Panc1 (cell line): ENCODE results near the gene MDFI. TPM values are rescaled to one million over a fixed set of nuclear protein-coding genes. Genes with fewer than 3 reads are reported as not detected.
A peak's percentile ranks its signal among the peaks of the same experiment; 100 is the strongest.

Source experiments
- ATAC-seq: fragments of 200-7000 bp; cut with Tn5 transposase; 2 replicates; pipeline ENCODE4 v1.9.1; 2020; ENCODE audit warnings: mild to moderate bottlenecking, moderate library complexity
- BruUV-seq: library from RNA; stranded (reverse); fragments of 400-500 nt; replicated peaks from 2 replicates; lab custom pipeline; 2021; lab: Mats Ljungman, UMichigan
- CTCF ChIA-PET: fragments of 300-600 bp; sonication (Branson Sonifier 250); formaldehyde crosslinking; loops from one replicate; lab custom pipeline; 2022; ENCODE audit warnings: antibody characterized with exemption; lab: Charles Lee
- POLR2A ChIA-PET: fragments of 300-600 bp; sonication (Branson Sonifier 250); formaldehyde crosslinking; loops from one replicate; lab custom pipeline; 2022; ENCODE audit warnings: antibody characterized with exemption; lab: Charles Lee
- DNase-seq: peaks from one replicate; pipeline ENCODE4 v3.0.0-alpha.2; 2010; ENCODE audit warnings: low read depth, low spot score
- H3K27ac ChIP-seq: 2 replicates; pipeline ENCODE4 v1.5.1; 2011; ENCODE audit warnings: mild to moderate bottlenecking, low read length, inconsistent platforms
- H3K27me3 ChIP-seq: fragments of 200-500 bp; sonication (Bioruptor generic); 2 replicates; pipeline ENCODE4 v1.6.0; 2014; ENCODE audit warnings: low read length, inconsistent platforms; ENCODE audit not compliant: control insufficient read depth, insufficient read depth
- H3K36me3 ChIP-seq: fragments of 200-500 bp; sonication (Bioruptor generic); 2 replicates; pipeline ENCODE4 v1.5.1; 2014; ENCODE audit warnings: inconsistent platforms, mild to moderate bottlenecking, low read length, moderate library complexity; ENCODE audit not compliant: control insufficient read depth, insufficient read depth
- H3K4me1 ChIP-seq: 2 replicates; pipeline ENCODE4 v1.5.1; 2011; ENCODE audit warnings: inconsistent platforms, mild to moderate bottlenecking, low read length, moderate library complexity; ENCODE audit not compliant: control insufficient read depth, insufficient read depth
- H3K4me3 ChIP-seq, 2 experiments: 2 replicates each; pipeline ENCODE4 v1.5.1; 2011 to 2012; ENCODE audit warnings: low read depth in 2 of 2, low read length in 2 of 2, mild to moderate bottlenecking in 2 of 2, inconsistent platforms in 1 of 2, moderate library complexity in 1 of 2
- H3K9me3 ChIP-seq: fragments of 200-500 bp; sonication (Bioruptor generic); 2 replicates; pipeline ENCODE4 v1.5.1; 2014; ENCODE audit warnings: low read depth, mild to moderate bottlenecking, inconsistent platforms, low read length, moderate library complexity; ENCODE audit not compliant: control insufficient read depth, insufficient read depth
- POLR2AphosphoS5 ChIP-seq: IDR thresholded peaks from 2 replicates; pipeline ENCODE4 v1.6.1; 2012; ENCODE audit warnings: mild to moderate bottlenecking, low read depth, low read length, moderate library complexity
- SIN3A ChIP-seq: IDR thresholded peaks from 2 replicates; pipeline ENCODE4 v1.6.1; 2012; ENCODE audit warnings: low read depth, mild to moderate bottlenecking, low read length, moderate library complexity, borderline replicate concordance; ENCODE audit not compliant: insufficient read depth
- TCF7L2 ChIP-seq: IDR thresholded peaks from 2 replicates; pipeline ENCODE4 v1.6.1; 2011; ENCODE audit warnings: mild to moderate bottlenecking, low read depth, low read length, inconsistent platforms
- in situ Hi-C: cut with HindIII; loops from 2 replicates; pipeline ENCODE4 v1.10.0; 2016; ENCODE audit warnings: low sequenced_read_pairs, low pct_unique_long_range_greater_than_20kb
- intact Hi-C: fragments of 100-400 bp; cut with micrococcal nuclease; formaldehyde crosslinking; loops from one replicate; pipeline ENCODE4 v1.10.0; 2022; ENCODE audit not compliant: unreplicated experiment
- total RNA-seq: library from RNA; stranded (reverse); gene quantifications from one replicate; pipeline ENCODE4 v1.2.1, GENCODE V29; 2021; ENCODE audit not compliant: unreplicated experiment
- TF ChIP-seq, protein P1 (sequence below): fragments of 450-650 bp; IDR thresholded peaks from 2 replicates; pipeline ENCODE4 v1.5.1; 2017; ENCODE audit warnings: mild to moderate bottlenecking
- TF ChIP-seq, protein P2 (sequence below), 2 experiments: IDR thresholded peaks; 2 replicates each; pipeline ENCODE4 v1.6.1; 2011 to 2012; ENCODE audit warnings: low read depth in 2 of 2, control low read depth in 1 of 2, low read length in 1 of 2, mild to moderate bottlenecking in 1 of 2, moderate library complexity in 1 of 2; ENCODE audit not compliant: insufficient read depth in 1 of 2

Gene MDFI
- total RNA-seq, 1 experiment from 2014 or later: 0.54 TPM

DNA sequence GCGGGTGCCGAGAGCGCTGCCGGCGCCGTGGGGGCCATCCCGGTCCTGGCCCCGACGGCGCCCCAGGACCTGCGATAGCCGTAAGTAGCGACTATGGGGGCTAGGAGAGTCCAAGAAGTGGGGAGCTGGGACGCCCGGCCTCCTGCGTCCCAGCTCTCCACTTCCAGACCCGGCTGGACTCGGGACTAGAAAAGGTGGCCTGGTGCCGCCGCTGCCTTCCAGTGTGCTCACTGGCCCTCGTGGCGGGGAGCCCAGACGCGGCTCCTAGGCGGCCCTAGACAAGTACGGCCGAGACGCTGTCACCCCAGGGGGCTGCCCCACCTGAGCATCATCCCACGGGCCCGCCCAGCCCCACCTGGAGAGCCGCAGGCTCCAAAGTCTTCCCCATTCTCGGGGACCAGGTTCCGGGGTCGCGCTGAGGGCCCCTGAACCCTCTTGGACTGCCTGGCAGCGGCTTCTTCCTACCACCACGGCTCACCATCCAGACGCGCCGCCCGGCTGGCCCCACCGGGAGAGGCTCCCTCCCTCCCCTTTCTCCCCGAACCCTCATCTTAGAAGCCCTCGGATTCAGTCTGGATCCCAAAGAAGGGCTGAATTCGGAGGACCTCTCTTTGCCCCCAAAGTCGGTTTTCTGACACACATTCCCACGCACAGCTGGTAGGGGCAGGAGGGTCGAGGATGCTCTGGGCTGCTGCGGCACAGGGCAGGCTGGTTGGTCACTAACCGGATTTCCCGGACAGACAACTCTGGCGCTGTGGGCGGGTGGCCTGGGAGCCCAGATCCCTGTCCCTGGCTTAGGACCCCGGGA, 870 bp upstream of the MDFI start:
- intact Hi-C loops (no loop called here), in situ Hi-C loops (no loop called here)
- TF ChIP-seq POLR2AphosphoS5 (no peak), SIN3A (no peak), TCF7L2 (no peak)
- TF ChIP-seq, protein P1, sequence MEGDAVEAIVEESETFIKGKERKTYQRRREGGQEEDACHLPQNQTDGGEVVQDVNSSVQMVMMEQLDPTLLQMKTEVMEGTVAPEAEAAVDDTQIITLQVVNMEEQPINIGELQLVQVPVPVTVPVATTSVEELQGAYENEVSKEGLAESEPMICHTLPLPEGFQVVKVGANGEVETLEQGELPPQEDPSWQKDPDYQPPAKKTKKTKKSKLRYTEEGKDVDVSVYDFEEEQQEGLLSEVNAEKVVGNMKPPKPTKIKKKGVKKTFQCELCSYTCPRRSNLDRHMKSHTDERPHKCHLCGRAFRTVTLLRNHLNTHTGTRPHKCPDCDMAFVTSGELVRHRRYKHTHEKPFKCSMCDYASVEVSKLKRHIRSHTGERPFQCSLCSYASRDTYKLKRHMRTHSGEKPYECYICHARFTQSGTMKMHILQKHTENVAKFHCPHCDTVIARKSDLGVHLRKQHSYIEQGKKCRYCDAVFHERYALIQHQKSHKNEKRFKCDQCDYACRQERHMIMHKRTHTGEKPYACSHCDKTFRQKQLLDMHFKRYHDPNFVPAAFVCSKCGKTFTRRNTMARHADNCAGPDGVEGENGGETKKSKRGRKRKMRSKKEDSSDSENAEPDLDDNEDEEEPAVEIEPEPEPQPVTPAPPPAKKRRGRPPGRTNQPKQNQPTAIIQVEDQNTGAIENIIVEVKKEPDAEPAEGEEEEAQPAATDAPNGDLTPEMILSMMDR: no peak
- TF ChIP-seq, protein P2, sequence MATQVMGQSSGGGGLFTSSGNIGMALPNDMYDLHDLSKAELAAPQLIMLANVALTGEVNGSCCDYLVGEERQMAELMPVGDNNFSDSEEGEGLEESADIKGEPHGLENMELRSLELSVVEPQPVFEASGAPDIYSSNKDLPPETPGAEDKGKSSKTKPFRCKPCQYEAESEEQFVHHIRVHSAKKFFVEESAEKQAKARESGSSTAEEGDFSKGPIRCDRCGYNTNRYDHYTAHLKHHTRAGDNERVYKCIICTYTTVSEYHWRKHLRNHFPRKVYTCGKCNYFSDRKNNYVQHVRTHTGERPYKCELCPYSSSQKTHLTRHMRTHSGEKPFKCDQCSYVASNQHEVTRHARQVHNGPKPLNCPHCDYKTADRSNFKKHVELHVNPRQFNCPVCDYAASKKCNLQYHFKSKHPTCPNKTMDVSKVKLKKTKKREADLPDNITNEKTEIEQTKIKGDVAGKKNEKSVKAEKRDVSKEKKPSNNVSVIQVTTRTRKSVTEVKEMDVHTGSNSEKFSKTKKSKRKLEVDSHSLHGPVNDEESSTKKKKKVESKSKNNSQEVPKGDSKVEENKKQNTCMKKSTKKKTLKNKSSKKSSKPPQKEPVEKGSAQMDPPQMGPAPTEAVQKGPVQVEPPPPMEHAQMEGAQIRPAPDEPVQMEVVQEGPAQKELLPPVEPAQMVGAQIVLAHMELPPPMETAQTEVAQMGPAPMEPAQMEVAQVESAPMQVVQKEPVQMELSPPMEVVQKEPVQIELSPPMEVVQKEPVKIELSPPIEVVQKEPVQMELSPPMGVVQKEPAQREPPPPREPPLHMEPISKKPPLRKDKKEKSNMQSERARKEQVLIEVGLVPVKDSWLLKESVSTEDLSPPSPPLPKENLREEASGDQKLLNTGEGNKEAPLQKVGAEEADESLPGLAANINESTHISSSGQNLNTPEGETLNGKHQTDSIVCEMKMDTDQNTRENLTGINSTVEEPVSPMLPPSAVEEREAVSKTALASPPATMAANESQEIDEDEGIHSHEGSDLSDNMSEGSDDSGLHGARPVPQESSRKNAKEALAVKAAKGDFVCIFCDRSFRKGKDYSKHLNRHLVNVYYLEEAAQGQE (IDR thresholded peaks at IDR 0.05; ENCODE audit: insufficient read depth in 1 of 2, low read depth in 2 of 2, low read length in 1 of 2): no peak
- ATAC-seq (peak; percentile 54), DNase-seq (no peak)
- Histone ChIP-seq H3K27me3 (no peaks in the 10 kb centered on the region; the same call in none of the 2 replicates), H3K4me3 (peak overlapping the region; percentile 8 to 33; a peak in 2 of 4 replicates), H3K36me3 (peaks cover 3% of the 10 kb centered on the region; the same call in 1 of the 2 replicates), H3K4me1 (no peaks in the 10 kb centered on the region), H3K9me3 (no peaks in the 10 kb centered on the region), H3K27ac (no peak overlapping the region)
- POLR2A ChIA-PET: no interaction called here
- CTCF ChIA-PET: no interaction called here
- BruUV-seq: no TSS peak

DNA sequence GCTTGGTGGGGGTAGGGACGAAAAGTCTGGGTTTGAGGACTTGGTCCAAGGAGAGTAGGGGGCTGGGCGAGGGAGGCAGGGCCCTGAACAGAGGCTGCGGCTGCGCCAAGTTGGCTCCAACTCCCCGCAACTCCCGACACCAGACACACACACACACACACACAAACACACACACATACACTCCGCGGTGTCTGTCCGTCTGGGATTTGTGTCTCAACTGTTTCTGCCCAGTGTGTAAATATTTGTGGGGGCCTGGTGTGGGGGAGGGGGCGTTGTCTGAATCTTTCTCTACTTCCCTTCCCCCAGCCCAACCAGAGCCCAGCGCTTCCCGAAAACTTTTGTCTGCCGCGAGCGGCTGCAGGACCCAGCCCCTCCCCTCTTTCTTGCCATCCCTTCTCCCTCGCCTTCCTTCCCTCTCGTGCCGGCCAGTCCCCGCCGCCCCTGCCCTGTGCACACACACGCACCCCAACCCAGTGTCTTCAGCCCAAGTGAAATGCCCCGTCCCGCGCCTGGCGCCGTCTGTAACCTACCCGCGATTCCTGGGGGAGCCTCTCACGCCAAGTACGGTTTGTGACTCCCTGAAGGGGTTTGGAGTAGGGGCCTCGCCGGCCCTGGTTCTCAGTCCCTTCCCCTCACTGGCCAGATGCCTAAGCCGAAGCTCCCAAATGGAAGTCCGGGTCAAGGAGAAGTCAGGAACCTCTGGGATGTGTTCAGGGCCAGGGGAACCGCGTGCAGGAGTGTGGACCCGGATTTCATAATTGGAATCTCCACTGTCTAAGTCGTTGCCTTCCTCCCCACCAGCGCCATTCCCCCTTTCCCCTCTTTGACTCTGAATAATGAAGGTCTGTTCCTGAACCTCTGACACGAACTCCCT, 904 bp downstream of the MDFI start:
- H3K36me3 ChIP-seq: peaks cover 3% of the 10 kb centered on the region; the same call in 1 of the 2 replicates
- no peaks in the 10 kb centered on the region; the same call in none of the 2 replicates for H3K27me3 ChIP-seq
- no peak overlapping the region for H3K27ac ChIP-seq
- POLR2A ChIA-PET: no interaction called here
- in situ Hi-C loops (no loop called here), intact Hi-C loops (no loop called here)
- no TSS peak for BruUV-seq
- no peak for ATAC-seq
- no peak for TF ChIP-seq SIN3A
- TF ChIP-seq, protein P2 (IDR thresholded peaks at IDR 0.05; ENCODE audit: insufficient read depth in 1 of 2, low read depth in 2 of 2, low read length in 1 of 2): no peak
- TF ChIP-seq TCF7L2: no peak
- no peak for TF ChIP-seq POLR2AphosphoS5
- TF ChIP-seq, protein P1: no peak
- H3K4me1 ChIP-seq: no peaks in the 10 kb centered on the region
- CTCF ChIA-PET: interaction anchor here (0.5 kb wide), 1 partner anchor 36 kb away, joined by 3 read pairs; no protein-coding TSS in a partner anchor
- H3K4me3 ChIP-seq: peak overlapping the region in 1 of 2 experiments; percentile 21; a peak in 1 of 4 replicates
- no peaks in the 10 kb centered on the region for H3K9me3 ChIP-seq
- no peak for DNase-seq
